CD4-positive, alpha-beta T cell treated with Interleukin-21 for 1 hour (primary cell): ENCODE results near the gene GPR18.

Experiments used
- DNase-seq: peaks from one replicate; pipeline ENCODE4 v3.0.0-alpha.2; 2020

The GPR18 gene

DNA sequence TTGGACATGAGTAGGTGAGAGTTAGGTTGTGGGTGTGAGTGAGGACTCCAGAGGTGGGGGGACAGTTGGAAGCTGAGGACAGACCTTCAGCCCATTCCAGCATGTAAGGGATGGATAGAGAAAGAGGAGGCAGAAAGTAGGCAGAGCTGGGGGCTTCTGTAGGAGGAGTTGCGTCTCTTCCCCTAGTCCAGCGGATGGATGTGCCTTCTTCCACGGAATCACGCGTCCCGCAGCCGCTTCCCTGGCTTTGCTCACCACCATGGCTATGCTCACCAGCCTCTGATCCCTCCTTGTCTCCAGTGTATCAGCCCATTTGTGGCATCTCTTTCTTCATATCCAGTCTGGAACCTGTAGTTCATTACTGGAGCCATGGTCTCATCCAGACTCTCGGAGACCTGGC is 52.0 kb downstream of the GPR18 start:
- DNase-seq = no peak

DNA sequence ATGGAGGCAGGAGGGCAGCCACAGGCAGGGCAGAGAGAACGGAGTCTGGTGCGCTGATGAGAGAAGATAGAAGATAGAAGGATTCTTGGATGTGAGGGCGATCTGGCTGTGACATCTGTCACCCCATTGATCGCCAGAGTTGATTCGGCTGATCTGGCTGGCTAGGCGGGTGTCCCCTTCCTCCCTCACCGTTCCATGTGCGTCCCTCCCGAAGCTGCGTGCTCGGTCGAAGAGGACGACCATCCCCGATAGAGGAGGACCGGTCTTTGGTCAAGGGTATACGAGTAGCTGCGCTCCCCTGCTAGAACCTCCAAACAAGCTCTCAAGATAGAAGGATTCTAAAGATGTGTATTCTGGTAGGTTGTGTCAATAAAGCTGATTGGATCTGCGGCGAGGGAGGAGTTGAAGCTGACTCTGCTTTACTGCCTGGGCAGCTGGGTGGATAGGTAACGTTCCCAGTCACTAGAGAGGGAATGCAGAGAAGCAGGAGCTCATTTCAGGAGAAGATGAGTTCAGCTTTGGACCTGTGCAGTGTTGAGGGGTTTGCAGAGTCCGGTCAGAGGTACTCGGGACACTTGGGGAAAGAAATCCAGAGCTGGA is 52.5 kb downstream of the GPR18 start:
- no peak for DNase-seq
